Measurements from ENCODE around the gene SLC38A3.

Gene SLC38A3

GRCh38 chr3:50204804-50205412 is at the start of gene SLC38A3:
Gene SLC38A3, plus strand, starts transcription at chr3:50205271. Its CDS starts 8,929 bp downstream, at chr3:50214200.
- DNase-seq = no peak

- DNase-seq = no peak
Observed at GRCh38 chr3:50155491-50155878, 49.6 kb upstream of the SLC38A3 start.

- DNase-seq = no peak
Observed at GRCh38 chr3:50155891-50156290, 49.2 kb upstream of the SLC38A3 start.

GRCh38 chr3:50156549-50157493 is 48.2 kb upstream of the SLC38A3 start:
- DNase-seq = no peak

GRCh38 chr3:50157827-50158529 is 47.1 kb upstream of the SLC38A3 start:
- DNase-seq = no peak

- no peak for DNase-seq
Observed at GRCh38 chr3:50158530-50159146, 46.4 kb upstream of the SLC38A3 start.

- DNase-seq = no peak
Observed at GRCh38 chr3:50160561-50160983, 44.5 kb upstream of the SLC38A3 start.

- DNase-seq = no peak
Observed at GRCh38 chr3:50161320-50161719, 43.8 kb upstream of the SLC38A3 start.

GRCh38 chr3:50162034-50162883 is 42.8 kb upstream of the SLC38A3 start:
- DNase-seq = no peak

GRCh38 chr3:50163572-50164455 is 41.3 kb upstream of the SLC38A3 start:
- no peak for DNase-seq

- no peak for DNase-seq
Observed at GRCh38 chr3:50164481-50164880, 40.6 kb upstream of the SLC38A3 start.

GRCh38 chr3:50164984-50165909 is 39.8 kb upstream of the SLC38A3 start:
- DNase-seq = no peak

- no peak for DNase-seq
Observed at GRCh38 chr3:50165910-50166538, 39.0 kb upstream of the SLC38A3 start.

GRCh38 chr3:50166620-50167019 is 38.5 kb upstream of the SLC38A3 start:
- no peak for DNase-seq

- no peak for DNase-seq
Observed at GRCh38 chr3:50167069-50167840, 37.8 kb upstream of the SLC38A3 start.

GRCh38 chr3:50167841-50168209 is 37.2 kb upstream of the SLC38A3 start:
- no peak for DNase-seq

- no peak for DNase-seq
Observed at GRCh38 chr3:50168388-50168787, 36.7 kb upstream of the SLC38A3 start.

- no peak for DNase-seq
Observed at GRCh38 chr3:50168791-50169190, 36.3 kb upstream of the SLC38A3 start.
